ENCODE measurements around the gene CES4A. TPM values are rescaled to one million over a fixed set of nuclear protein-coding genes. Genes with fewer than 3 reads are reported as not detected.

Gene CES4A
- total and polyA plus RNA-seq, 9 of the 15 experiments (the other 6 are each of a cell fraction or from before 2014, with no cell fraction given): 0.09 to 0.13 (median 0.11) TPM; not detected in 6

DNA sequence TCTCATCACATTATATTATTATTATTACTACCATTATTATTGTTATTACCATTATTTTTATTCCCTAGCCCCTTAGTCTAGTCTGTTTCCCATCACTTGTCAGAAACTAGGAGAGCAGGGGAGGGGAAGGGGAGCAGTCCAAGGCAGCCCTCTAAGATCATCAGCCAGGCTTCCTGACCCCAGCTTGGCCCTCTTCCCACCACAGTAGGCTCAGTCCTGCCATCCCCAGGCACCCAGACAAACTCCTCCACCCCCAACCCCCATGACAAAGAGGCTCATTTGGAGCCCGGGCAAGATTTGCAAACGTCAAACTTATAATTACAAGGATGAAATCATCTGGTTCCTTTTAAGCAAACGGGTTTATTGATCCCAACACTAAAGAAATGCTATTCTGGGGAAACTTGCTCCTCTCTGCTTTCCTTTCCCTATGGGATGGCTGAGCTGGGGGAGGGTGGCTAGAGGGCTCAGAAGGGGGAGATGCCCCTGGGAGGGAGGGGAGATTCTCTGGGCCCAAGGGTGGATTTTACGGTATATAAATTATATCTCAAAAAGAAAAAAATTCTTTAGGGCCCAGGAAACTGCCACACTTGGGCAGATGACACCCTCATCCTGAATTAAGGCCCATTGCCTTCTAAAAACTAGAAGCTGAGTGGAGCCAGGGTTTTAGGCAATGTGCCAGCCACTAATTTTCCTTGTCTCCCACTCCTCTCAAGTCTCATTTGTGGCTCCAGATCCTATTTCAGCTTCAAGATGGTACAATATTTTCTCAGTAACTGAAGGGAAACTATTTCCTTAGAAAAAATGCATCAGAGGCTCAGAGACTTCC is 36.2 kb downstream of the CES4A start:
- 41% methylated on average over 4 of the region's 4 CpGs for WGBS (ENCODE audit: insufficient coverage, low coverage, missing lambda C conversion rate)
- H2AFZ ChIP-seq (ENCODE audit: low read depth, low read length): no peak overlapping the region
- 0 out of 2 replicates have a peak, but pooled peaks have one; percentile 14 for TF ChIP-seq NFIC (IDR thresholded peaks at IDR 0.05)
- TF ChIP-seq, protein P1, sequence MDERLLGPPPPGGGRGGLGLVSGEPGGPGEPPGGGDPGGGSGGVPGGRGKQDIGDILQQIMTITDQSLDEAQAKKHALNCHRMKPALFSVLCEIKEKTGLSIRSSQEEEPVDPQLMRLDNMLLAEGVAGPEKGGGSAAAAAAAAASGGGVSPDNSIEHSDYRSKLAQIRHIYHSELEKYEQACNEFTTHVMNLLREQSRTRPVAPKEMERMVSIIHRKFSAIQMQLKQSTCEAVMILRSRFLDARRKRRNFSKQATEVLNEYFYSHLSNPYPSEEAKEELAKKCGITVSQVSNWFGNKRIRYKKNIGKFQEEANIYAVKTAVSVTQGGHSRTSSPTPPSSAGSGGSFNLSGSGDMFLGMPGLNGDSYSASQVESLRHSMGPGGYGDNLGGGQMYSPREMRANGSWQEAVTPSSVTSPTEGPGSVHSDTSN (CRISPR knock-in tag; IDR thresholded peaks at IDR 0.05; ENCODE audit: low read depth): no peak
- TF ChIP-seq, protein P1 (tag; conservative IDR thresholded peaks at IDR 0.05; ENCODE audit: low read depth): no peak
- TF ChIP-seq PTBP1 (IDR thresholded peaks at IDR 0.05; ENCODE audit: low read depth, low read length): no peak
- TF ChIP-seq ETS2 (tag; IDR thresholded peaks at IDR 0.05; ENCODE audit: borderline replicate concordance, poor library complexity, severe bottlenecking): no peak
- no peak for TF ChIP-seq TRIM28 (IDR thresholded peaks at IDR 0.05)
- no peak for TF ChIP-seq TEAD2 (tag; IDR thresholded peaks at IDR 0.05)
- no peak for TF ChIP-seq FOXA3 (CRISPR knock-in tag; conservative IDR thresholded peaks at IDR 0.05 in 1 of 2, IDR thresholded peaks at IDR 0.05 in 1 of 2)
- in situ Hi-C loops (cut with MboI): no loop called here
- ChIA-PET CTCF (ENCODE audit: low intra/inter-chr PET ratio) (no interaction called here), POLR2A (no interaction called here)
- H3K27me3 ChIP-seq (ENCODE audit: control insufficient read depth in 2 of 2, insufficient read depth in 2 of 2, low read length in 2 of 2): no peaks in the 10 kb centered on the region
- ATAC-seq: no peak
- intact Hi-C loops (cut with micrococcal nuclease): no loop called here
- H3K9me1 ChIP-seq (ENCODE audit: control insufficient read depth, insufficient read depth, low read length): no peaks in the 10 kb centered on the region
- peaks cover 13 to 20% of the 10 kb centered on the region in 2 experiments; a peak in 4 of 5 replicates for H3K4me1 ChIP-seq (replicated peaks in 1 of 2; ENCODE audit: control insufficient read depth in 2 of 2, insufficient read depth in 2 of 2, low read length in 2 of 2)
- H3K4me3 ChIP-seq: no peak overlapping the region
- no peak overlapping the region for H3K27ac ChIP-seq (ENCODE audit: extremely low read depth, low read depth, low read length)
- H3K36me3 ChIP-seq (ENCODE audit: control insufficient read depth, insufficient read depth, low read length): no peaks in the 10 kb centered on the region
- no peak overlapping the region for H3K9ac ChIP-seq (ENCODE audit: insufficient read depth in 1 of 2, low read depth in 2 of 2, low read length in 2 of 2)
- no peak for FAIRE-seq
- no peak overlapping the region for H3K4me2 ChIP-seq (ENCODE audit: insufficient read depth, low read length)
- H4K20me1 ChIP-seq (replicated peaks; ENCODE audit: control insufficient read depth, insufficient read depth, low read length): no peaks in the 10 kb centered on the region
- DNase-seq (ENCODE audit: extremely low read depth in 1 of 4, low spot score in 3 of 4): no peak
- no TSS peak for BruUV-seq (replicated peaks)
- peaks cover 12% of the 10 kb centered on the region for H3K79me2 ChIP-seq (ENCODE audit: control insufficient read depth, insufficient read depth, low read length)
- H3K9me3 ChIP-seq (replicated peaks; ENCODE audit: control insufficient read depth, insufficient read depth, low read depth, low read length): no peaks in the 10 kb centered on the region

All from K562 (cell line).